MCF 10A (cell line): ENCODE results near the gene NPS. TPM values are rescaled to one million over a fixed set of nuclear protein-coding genes. Genes with fewer than 3 reads are reported as not detected.
A peak's percentile ranks its signal among the peaks of the same experiment; 100 is the strongest.

Source experiments
- BruUV-seq: library from RNA; stranded (reverse); fragments of 400-500 nt; replicated peaks from 2 replicates; lab custom pipeline; 2021; lab: Mats Ljungman, UMichigan
- CTCF ChIA-PET: fragments of 300-600 bp; sonication (Branson Sonifier 250); formaldehyde crosslinking; extraction: SDS; loops from one replicate; lab custom pipeline; 2021; ENCODE audit warnings: antibody characterized with exemption, inconsistent platforms; lab: Yijun Ruan, JAX
- POLR2A ChIA-PET: fragments of 300-600, 350-650 bp; sonication (Branson Sonifier 250); formaldehyde crosslinking; extraction: SDS; loops from one replicate; lab custom pipeline; 2020; ENCODE audit warnings: antibody characterized with exemption, inconsistent platforms; lab: Yijun Ruan, JAX
- DNase-seq: peaks from one replicate; pipeline ENCODE4 v3.0.0-alpha.2; 2018; ENCODE audit not compliant: unreplicated experiment
- H3K27ac Mint-ChIP-seq: one replicate; pipeline ENCODE4 v1.8.0; 2022; ENCODE audit warnings: mild to moderate bottlenecking, low read depth, mixed read lengths; ENCODE audit not compliant: unreplicated experiment
- H3K27me3 Mint-ChIP-seq: one replicate; pipeline ENCODE4 v1.8.0; 2022; ENCODE audit warnings: mixed read lengths; ENCODE audit not compliant: insufficient read depth, unreplicated experiment
- H3K36me3 Mint-ChIP-seq: one replicate; pipeline ENCODE4 v1.8.0; 2022; ENCODE audit warnings: mild to moderate bottlenecking, moderate library complexity, mixed read lengths; ENCODE audit not compliant: insufficient read depth, unreplicated experiment
- H3K4me1 Mint-ChIP-seq: one replicate; pipeline ENCODE4 v1.8.0; 2022; ENCODE audit warnings: mixed read lengths; ENCODE audit not compliant: insufficient read depth, unreplicated experiment
- H3K4me3 Mint-ChIP-seq: one replicate; pipeline ENCODE4 v1.8.0; 2022; ENCODE audit warnings: mild to moderate bottlenecking, moderate library complexity, mixed read lengths; ENCODE audit not compliant: unreplicated experiment
- H3K9me3 Mint-ChIP-seq: one replicate; pipeline ENCODE4 v1.8.0; 2022; ENCODE audit warnings: mixed read lengths; ENCODE audit not compliant: unreplicated experiment
- intact Hi-C: fragments of 100-400 bp; cut with micrococcal nuclease; formaldehyde crosslinking; loops from 2 replicates; pipeline ENCODE4 v1.14.1; 2022
- total RNA-seq: library from RNA; stranded (reverse); gene quantifications from 2 replicates; pipeline ENCODE4 v1.2.3, GENCODE V29; 2022
- TF ChIP-seq, protein P1 (sequence below): fragments of 200-600 bp; IDR thresholded peaks from one replicate; pipeline ENCODE4 v1.8.0; 2022; ENCODE audit warnings: antibody characterized with exemption, mild to moderate bottlenecking; ENCODE audit not compliant: unreplicated experiment

The NPS gene
- total RNA-seq, 1 experiment from 2014 or later: not detected

- TF ChIP-seq, protein P1, sequence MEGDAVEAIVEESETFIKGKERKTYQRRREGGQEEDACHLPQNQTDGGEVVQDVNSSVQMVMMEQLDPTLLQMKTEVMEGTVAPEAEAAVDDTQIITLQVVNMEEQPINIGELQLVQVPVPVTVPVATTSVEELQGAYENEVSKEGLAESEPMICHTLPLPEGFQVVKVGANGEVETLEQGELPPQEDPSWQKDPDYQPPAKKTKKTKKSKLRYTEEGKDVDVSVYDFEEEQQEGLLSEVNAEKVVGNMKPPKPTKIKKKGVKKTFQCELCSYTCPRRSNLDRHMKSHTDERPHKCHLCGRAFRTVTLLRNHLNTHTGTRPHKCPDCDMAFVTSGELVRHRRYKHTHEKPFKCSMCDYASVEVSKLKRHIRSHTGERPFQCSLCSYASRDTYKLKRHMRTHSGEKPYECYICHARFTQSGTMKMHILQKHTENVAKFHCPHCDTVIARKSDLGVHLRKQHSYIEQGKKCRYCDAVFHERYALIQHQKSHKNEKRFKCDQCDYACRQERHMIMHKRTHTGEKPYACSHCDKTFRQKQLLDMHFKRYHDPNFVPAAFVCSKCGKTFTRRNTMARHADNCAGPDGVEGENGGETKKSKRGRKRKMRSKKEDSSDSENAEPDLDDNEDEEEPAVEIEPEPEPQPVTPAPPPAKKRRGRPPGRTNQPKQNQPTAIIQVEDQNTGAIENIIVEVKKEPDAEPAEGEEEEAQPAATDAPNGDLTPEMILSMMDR: no peak
- H3K27me3 Mint-ChIP-seq: peaks cover 20% of the 10 kb centered on the region
- POLR2A ChIA-PET: no interaction called here
- H3K4me3 Mint-ChIP-seq: no peak overlapping the region
- H3K27ac Mint-ChIP-seq: no peak overlapping the region
- H3K36me3 Mint-ChIP-seq: no peaks in the 10 kb centered on the region
- DNase-seq: peak; percentile 36
- H3K4me1 Mint-ChIP-seq: no peaks in the 10 kb centered on the region
- CTCF ChIA-PET: no interaction called here
- H3K9me3 Mint-ChIP-seq: no peaks in the 10 kb centered on the region
- no TSS peak for BruUV-seq
- intact Hi-C loops: no loop called here
These were observed 51.4 kb downstream of the NPS start for GRCh38 chr10:127600479-127600878.

Other genes with a start within 250 kb of the NPS start
- gene FOXI2, start 187.9 kb downstream of the NPS start, total RNA-seq: not detected in 2 replicates